ENCODE measurements around the gene STOX1. TPM values are rescaled to one million over a fixed set of nuclear protein-coding genes. Genes with fewer than 3 reads are reported as not detected.

STOX1 gene
- total and polyA plus RNA-seq, 2 of the 13 experiments (the other 11 are each of a cell fraction or from before 2014, with no cell fraction given) = 2.5 to 6.0 TPM

DNA sequence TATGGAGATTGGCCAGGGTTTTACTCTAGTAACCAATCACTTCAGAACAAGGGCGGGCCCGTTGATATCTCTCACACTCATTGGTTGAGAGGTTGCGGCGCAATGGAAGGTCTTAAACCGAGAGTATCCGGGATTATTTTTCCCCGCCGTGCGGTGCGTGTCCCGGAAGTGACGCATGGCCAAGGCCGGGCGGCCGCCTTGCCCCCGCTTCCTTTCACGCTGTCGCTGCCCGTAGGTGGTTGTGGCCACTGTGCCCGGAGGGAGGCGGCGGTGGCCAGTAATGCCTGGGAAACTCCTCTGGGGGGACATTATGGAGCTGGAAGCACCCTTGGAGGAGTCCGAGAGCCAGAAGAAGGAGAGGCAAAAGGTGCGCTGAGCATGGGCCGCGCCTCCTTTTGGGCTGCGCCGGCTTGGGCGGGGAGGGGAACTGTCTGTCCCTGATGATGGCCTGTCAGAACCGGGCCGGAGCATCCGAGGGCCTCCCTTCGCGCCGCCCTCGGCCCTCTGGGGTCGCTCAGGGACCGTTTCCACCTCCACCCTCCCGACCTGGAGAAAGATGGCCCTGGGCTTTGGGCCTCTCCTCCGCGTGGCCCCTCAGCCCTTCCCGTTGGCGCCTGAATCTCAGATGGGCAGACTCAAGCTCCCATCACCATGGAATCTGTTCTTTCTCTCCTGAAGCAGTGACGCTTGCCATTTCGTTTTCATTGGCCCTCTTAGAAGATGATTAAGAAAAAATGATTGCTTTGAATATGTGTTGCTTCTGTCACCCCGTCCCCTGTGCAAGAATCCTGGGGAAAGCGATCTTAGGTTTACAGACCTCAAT, 74.0 kb downstream of the STOX1 start, which contains the start of gene DDX50 (continued):
- TF ChIP-seq ZBTB38 (CRISPR knock-in tag; IDR thresholded peaks at IDR 0.05) (peak; percentile 39; the same call in 1 of the 2 replicates), MED1 (CRISPR knock-in tag; IDR thresholded peaks at IDR 0.05) (0 out of 2 replicates have a peak, but pooled peaks have one; percentile 32), ETV6 (CRISPR knock-in tag; conservative IDR thresholded peaks at IDR 0.05) (peak; percentile 63; the same call in 1 of the 2 replicates), ZNF205 (CRISPR knock-in tag; IDR thresholded peaks at IDR 0.05) (no peak), GMEB2 (CRISPR knock-in tag; IDR thresholded peaks at IDR 0.05; ENCODE audit: low read depth) (peak; percentile 69), ZNF577 (CRISPR knock-in tag; IDR thresholded peaks at IDR 0.05; ENCODE audit: borderline replicate concordance, low read depth) (no peak), SMAD9 (CRISPR knock-in tag; IDR thresholded peaks at IDR 0.05) (no peak), FOXM1 (CRISPR knock-in tag; IDR thresholded peaks at IDR 0.05) (no peak), RFXAP (CRISPR knock-in tag; IDR thresholded peaks at IDR 0.05; ENCODE audit: borderline replicate concordance) (peak; percentile 62; the same call in 1 of the 2 replicates), ADNP (CRISPR knock-in tag; IDR thresholded peaks at IDR 0.05) (no peak), ZSCAN29 (CRISPR knock-in tag; conservative IDR thresholded peaks at IDR 0.05) (0 out of 2 replicates have a peak, but pooled peaks have one; percentile 76), KDM2A (CRISPR knock-in tag; IDR thresholded peaks at IDR 0.05; ENCODE audit: borderline replicate concordance, low read depth) (peak; percentile 61; the same call in 1 of the 2 replicates), WIZ (CRISPR knock-in tag; IDR thresholded peaks at IDR 0.05) (0 out of 2 replicates have a peak, but pooled peaks have one; percentile 19), RARG (CRISPR knock-in tag; IDR thresholded peaks at IDR 0.05; ENCODE audit: low read depth) (peak; percentile 32; the same call in 1 of the 2 replicates), PPARG (CRISPR knock-in tag; conservative IDR thresholded peaks at IDR 0.05) (0 out of 2 replicates have a peak, but pooled peaks have one; percentile 36), ZNF768 (CRISPR knock-in tag; IDR thresholded peaks at IDR 0.05) (peak; percentile 41; the same call in 1 of the 2 replicates), ZNF629 (CRISPR knock-in tag; conservative IDR thresholded peaks at IDR 0.05) (0 out of 2 replicates have a peak, but pooled peaks have one; percentile 9), HOXA3 (CRISPR knock-in tag; IDR thresholded peaks at IDR 0.05) (peak; percentile 85), MXI1 (IDR thresholded peaks at IDR 0.05; ENCODE audit: borderline replicate concordance, low read depth, low read length) (peak; percentile 78; the same call in 1 of the 3 replicates), MZF1 (CRISPR knock-in tag; IDR thresholded peaks at IDR 0.05; ENCODE audit: borderline replicate concordance) (0 out of 2 replicates have a peak, but pooled peaks have one; percentile 52), ZNF430 (CRISPR knock-in tag; IDR thresholded peaks at IDR 0.05) (peak; percentile 91), PBX2 (CRISPR knock-in tag; IDR thresholded peaks at IDR 0.05) (no peak), SAP130 (CRISPR knock-in tag; IDR thresholded peaks at IDR 0.05; ENCODE audit: low read depth) (peak; percentile 91)
- TF ChIP-seq, protein P1, sequence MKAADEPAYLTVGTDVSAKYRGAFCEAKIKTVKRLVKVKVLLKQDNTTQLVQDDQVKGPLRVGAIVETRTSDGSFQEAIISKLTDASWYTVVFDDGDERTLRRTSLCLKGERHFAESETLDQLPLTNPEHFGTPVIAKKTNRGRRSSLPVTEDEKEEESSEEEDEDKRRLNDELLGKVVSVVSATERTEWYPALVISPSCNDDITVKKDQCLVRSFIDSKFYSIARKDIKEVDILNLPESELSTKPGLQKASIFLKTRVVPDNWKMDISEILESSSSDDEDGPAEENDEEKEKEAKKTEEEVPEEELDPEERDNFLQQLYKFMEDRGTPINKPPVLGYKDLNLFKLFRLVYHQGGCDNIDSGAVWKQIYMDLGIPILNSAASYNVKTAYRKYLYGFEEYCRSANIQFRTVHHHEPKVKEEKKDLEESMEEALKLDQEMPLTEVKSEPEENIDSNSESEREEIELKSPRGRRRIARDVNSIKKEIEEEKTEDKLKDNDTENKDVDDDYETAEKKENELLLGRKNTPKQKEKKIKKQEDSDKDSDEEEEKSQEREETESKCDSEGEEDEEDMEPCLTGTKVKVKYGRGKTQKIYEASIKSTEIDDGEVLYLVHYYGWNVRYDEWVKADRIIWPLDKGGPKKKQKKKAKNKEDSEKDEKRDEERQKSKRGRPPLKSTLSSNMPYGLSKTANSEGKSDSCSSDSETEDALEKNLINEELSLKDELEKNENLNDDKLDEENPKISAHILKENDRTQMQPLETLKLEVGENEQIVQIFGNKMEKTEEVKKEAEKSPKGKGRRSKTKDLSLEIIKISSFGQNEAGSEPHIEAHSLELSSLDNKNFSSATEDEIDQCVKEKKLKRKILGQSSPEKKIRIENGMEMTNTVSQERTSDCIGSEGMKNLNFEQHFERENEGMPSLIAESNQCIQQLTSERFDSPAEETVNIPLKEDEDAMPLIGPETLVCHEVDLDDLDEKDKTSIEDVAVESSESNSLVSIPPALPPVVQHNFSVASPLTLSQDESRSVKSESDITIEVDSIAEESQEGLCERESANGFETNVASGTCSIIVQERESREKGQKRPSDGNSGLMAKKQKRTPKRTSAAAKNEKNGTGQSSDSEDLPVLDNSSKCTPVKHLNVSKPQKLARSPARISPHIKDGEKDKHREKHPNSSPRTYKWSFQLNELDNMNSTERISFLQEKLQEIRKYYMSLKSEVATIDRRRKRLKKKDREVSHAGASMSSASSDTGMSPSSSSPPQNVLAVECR (CRISPR knock-in tag; IDR thresholded peaks at IDR 0.05; ENCODE audit: borderline replicate concordance) = peak; percentile 90
